Cortex of kidney (tissue), 1 donor: ENCODE results near the gene SRSF1.

Source experiments
- DNase-seq: peaks from one replicate; lab custom pipeline; 2025; lab: John Stamatoyannopoulos, UW

Gene SRSF1

GRCh38 chr17:58010067-58010799 lies 3.2 kb upstream of the SRSF1 start:
- no peak for DNase-seq

- no peak for DNase-seq
These were observed 998 bp upstream of the SRSF1 start for GRCh38 chr17:58007781-58008706.

- DNase-seq: no peak
These were observed 504 bp downstream of the SRSF1 start for GRCh38 chr17:58006560-58006923.

- no peak for DNase-seq
These were observed 1.1 kb downstream of the SRSF1 start for GRCh38 chr17:58005728-58006559.

GRCh38 chr17:58005031-58005727 lies 1.9 kb downstream of the SRSF1 start:
- no peak for DNase-seq

GRCh38 chr17:58004060-58004459 lies 3.0 kb downstream of the SRSF1 start:
- DNase-seq: no peak

- DNase-seq: no peak
These were observed 4.1 kb downstream of the SRSF1 start for GRCh38 chr17:58002973-58003372.

- DNase-seq: no peak
These were observed 4.7 kb downstream of the SRSF1 start for GRCh38 chr17:58002154-58002948.

- no peak for DNase-seq
These were observed 5.5 kb downstream of the SRSF1 start for GRCh38 chr17:58001461-58002124.

- DNase-seq: no peak
These were observed 7.5 kb downstream of the SRSF1 start for GRCh38 chr17:57999496-58000017.

- no peak for DNase-seq
These were observed 8.0 kb downstream of the SRSF1 start for GRCh38 chr17:57999010-57999495.

GRCh38 chr17:57997085-57997809 lies 9.8 kb downstream of the SRSF1 start:
- DNase-seq: no peak

GRCh38 chr17:57995076-57995956 lies 11.7 kb downstream of the SRSF1 start:
- DNase-seq: no peak

GRCh38 chr17:57994436-57994835 lies 12.6 kb downstream of the SRSF1 start:
- DNase-seq: no peak

GRCh38 chr17:57993471-57994365 lies 13.3 kb downstream of the SRSF1 start:
- no peak for DNase-seq

- DNase-seq: no peak
These were observed 15.5 kb downstream of the SRSF1 start for GRCh38 chr17:57991537-57991936.

GRCh38 chr17:57990037-57990436 lies 17.0 kb downstream of the SRSF1 start:
- DNase-seq: no peak
